OCI-LY1 (cell line): ENCODE measurements around the gene BAG5.
"Not testable (repeated sequence)": the region's sequence is repeated elsewhere in the genome, so short reads cannot be mapped to it uniquely, and the experiment has no call there.

Source experiments
- H2AFZ ChIP-seq: fragments of 200-600 bp; sonication (generic), shearing (Covaris generic); 2 replicates; pipeline ENCODE4 v1.6.0; 2014; ENCODE audit warnings: antibody characterized with exemption, mild to moderate bottlenecking, low read length
- H3F3A ChIP-seq: fragments of 200-600 bp; sonication (generic), shearing (Covaris generic); 2 replicates; pipeline ENCODE4 v1.6.0; 2014; ENCODE audit warnings: mild to moderate bottlenecking, antibody characterized with exemption, low read length, moderate library complexity; ENCODE audit not compliant: insufficient read depth
- H3K27ac ChIP-seq: fragments of 200-600 bp; sonication (generic); 2 replicates; pipeline ENCODE4 v1.5.1; 2014; ENCODE audit warnings: low read length, mixed run types, mild to moderate bottlenecking, low read depth; ENCODE audit not compliant: poor library complexity, severe bottlenecking
- H3K27me3 ChIP-seq: fragments of 200-600 bp; sonication (generic); 2 replicates; pipeline ENCODE4 v1.6.0; 2014; ENCODE audit warnings: antibody characterized with exemption, mild to moderate bottlenecking, low read length, moderate library complexity; ENCODE audit not compliant: insufficient read depth
- H3K36me3 ChIP-seq: fragments of 200-600 bp; sonication (generic); 2 replicates; pipeline ENCODE4 v1.6.1; 2014; ENCODE audit warnings: mild to moderate bottlenecking, antibody characterized with exemption, low read length, moderate library complexity, mixed read lengths; ENCODE audit not compliant: insufficient read depth
- H3K4me1 ChIP-seq: fragments of 200-600 bp; sonication (generic); 2 replicates; pipeline ENCODE4 v1.5.1; 2014; ENCODE audit warnings: mild to moderate bottlenecking, low read length, moderate library complexity; ENCODE audit not compliant: insufficient read depth, severe bottlenecking
- H3K4me2 ChIP-seq: fragments of 200-600 bp; sonication (generic), shearing (Covaris generic); 2 replicates; pipeline ENCODE4 v1.6.1; 2014; ENCODE audit warnings: low read length
- H3K4me3 ChIP-seq: fragments of 200-600 bp; sonication (generic); 2 replicates; pipeline ENCODE4 v1.5.1; 2014; ENCODE audit warnings: low read length, low read depth, mild to moderate bottlenecking, mixed read lengths; ENCODE audit not compliant: poor library complexity, severe bottlenecking
- H3K79me2 ChIP-seq: fragments of 200-600 bp; shearing (Covaris generic); 2 replicates; pipeline ENCODE4 v1.6.1; 2016; ENCODE audit warnings: mixed run types, low read length, mixed read lengths; ENCODE audit not compliant: insufficient read depth
- H3K9ac ChIP-seq: fragments of 200-600 bp; sonication (generic), shearing (Covaris generic); 2 replicates; pipeline ENCODE4 v1.6.1; 2014; ENCODE audit warnings: mild to moderate bottlenecking, low read length, mixed read lengths
- H3K9me2 ChIP-seq: fragments of 200-600 bp; sonication (generic), shearing (Covaris generic); 2 replicates; pipeline ENCODE4 v1.6.1; 2014; ENCODE audit warnings: low read depth, mild to moderate bottlenecking, low read length, mixed read lengths
- H3K9me3 ChIP-seq: fragments of 200-600 bp; shearing (Covaris generic); 2 replicates; pipeline ENCODE4 v1.6.1; 2014; ENCODE audit warnings: low read length, mixed read lengths
- H4K20me1 ChIP-seq: fragments of 200-600 bp; sonication (generic), shearing (Covaris generic); 2 replicates; pipeline ENCODE4 v1.6.0; 2016; ENCODE audit warnings: mild to moderate bottlenecking, low read length; ENCODE audit not compliant: insufficient read depth
- EZH2 ChIP-seq: fragments of 200-600 bp; sonication (generic), shearing (Covaris generic); IDR thresholded peaks from 2 replicates; pipeline ENCODE4 v1.8.0; 2017; ENCODE audit warnings: borderline replicate concordance, mixed run types, mild to moderate bottlenecking, antibody characterized with exemption, low read length, moderate library complexity, mixed read lengths
- TF ChIP-seq, protein P1 (sequence below): fragments of 200-600 bp; sonication (generic), shearing (Covaris generic); IDR thresholded peaks from 2 replicates; pipeline ENCODE4 v1.5.1; 2017; ENCODE audit warnings: mild to moderate bottlenecking, antibody characterized with exemption, low read length, moderate library complexity, mixed read lengths

The BAG5 gene

DNA sequence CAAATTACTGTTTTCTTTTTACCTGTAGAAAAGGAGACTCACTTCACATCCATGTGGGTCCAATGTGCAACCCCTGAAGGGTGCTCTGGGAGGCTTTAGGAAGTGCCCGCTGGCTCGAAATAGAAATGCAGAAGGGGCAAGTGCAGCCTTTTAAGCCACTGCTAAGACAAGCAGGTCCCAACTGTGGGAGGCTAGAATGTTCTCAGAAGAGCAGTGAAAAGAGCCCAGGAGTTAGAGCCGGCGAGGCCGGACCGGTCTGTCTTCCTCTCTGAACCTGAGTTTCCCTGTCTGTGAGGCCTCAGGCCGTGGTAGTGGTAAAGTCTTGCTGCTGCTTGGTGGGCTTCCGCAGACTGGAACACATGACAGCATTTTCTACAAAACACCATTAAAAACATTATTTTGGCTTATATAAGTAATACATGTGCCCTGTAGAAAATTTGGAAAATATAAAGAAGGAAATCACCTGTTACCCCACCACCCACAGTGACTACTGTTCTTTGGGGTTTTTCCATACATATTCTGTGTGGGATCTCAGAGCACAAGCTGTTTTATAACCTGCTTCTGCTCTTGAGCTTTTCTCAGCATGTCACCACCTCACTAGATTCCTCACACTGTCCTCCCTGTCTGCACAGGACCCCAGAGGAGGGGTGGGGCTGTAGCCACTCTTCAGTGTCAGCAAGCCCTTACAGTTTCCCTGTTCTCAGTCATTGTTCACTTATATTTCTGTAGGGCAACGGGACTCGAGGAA is 45.9 kb downstream of the BAG5 start:
- Histone ChIP-seq H3K27ac (no peak overlapping the region), H3K79me2 (no peaks in the 10 kb centered on the region), H3K4me2 (no peak overlapping the region), H3K4me3 (no peak overlapping the region), H4K20me1 (no peaks in the 10 kb centered on the region), H3K9me3 (no peaks in the 10 kb centered on the region), H2AFZ (no peak overlapping the region), H3K27me3 (no peaks in the 10 kb centered on the region), H3K36me3 (no peaks in the 10 kb centered on the region), H3F3A (no peaks in the 10 kb centered on the region), H3K9me2 (no peaks in the 10 kb centered on the region), H3K4me1 (peaks cover 16% of the 10 kb centered on the region), H3K9ac (no peak overlapping the region)
- TF ChIP-seq, protein P1, sequence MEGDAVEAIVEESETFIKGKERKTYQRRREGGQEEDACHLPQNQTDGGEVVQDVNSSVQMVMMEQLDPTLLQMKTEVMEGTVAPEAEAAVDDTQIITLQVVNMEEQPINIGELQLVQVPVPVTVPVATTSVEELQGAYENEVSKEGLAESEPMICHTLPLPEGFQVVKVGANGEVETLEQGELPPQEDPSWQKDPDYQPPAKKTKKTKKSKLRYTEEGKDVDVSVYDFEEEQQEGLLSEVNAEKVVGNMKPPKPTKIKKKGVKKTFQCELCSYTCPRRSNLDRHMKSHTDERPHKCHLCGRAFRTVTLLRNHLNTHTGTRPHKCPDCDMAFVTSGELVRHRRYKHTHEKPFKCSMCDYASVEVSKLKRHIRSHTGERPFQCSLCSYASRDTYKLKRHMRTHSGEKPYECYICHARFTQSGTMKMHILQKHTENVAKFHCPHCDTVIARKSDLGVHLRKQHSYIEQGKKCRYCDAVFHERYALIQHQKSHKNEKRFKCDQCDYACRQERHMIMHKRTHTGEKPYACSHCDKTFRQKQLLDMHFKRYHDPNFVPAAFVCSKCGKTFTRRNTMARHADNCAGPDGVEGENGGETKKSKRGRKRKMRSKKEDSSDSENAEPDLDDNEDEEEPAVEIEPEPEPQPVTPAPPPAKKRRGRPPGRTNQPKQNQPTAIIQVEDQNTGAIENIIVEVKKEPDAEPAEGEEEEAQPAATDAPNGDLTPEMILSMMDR: no peak
- no peak for TF ChIP-seq EZH2

DNA sequence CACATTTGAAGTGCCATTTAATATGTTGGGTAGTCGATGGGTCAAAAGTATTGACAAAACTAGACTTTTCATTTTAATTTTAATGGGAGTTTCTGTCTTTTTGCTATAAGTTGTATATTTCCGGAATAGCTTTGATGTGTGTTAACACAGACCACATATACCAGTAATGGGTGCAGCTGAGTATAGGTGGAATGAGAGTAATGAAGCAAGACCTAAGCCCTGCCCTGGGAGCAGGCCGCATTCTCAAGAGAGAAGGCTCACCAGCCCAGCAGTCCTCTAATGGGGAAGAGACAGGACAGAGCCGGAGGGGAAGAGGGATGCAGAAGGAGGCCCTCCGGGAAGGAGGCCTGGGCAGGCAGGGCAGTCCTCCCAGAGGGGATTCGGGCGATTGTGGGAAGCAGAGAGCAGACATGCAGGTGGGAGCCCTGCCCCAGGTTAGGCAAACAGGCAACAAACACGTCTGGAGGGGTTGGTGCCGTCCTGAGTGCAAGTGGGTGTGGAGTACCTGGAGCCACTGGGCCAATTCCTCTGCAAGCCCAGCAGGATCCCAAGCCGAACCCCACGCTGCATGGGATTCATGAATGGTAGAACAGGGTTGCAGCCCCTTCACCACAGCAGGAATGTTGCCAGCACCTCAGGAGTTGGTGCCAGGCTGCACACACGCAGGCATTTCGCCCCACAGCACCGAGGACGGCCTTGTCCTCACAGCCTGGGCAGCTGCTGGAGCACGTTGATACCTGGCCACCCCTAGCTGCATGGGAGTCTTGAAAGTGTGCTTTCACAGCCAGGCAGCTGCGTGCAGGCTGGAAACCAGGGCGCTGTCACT is 47.6 kb downstream of the BAG5 start:
- H3K9me2 ChIP-seq: no peaks in the 10 kb centered on the region
- H3K27me3 ChIP-seq: no peaks in the 10 kb centered on the region
- no peak overlapping the region for H3K9ac ChIP-seq
- no peaks in the 10 kb centered on the region for H4K20me1 ChIP-seq
- no peaks in the 10 kb centered on the region for H3K36me3 ChIP-seq
- H3K27ac ChIP-seq: no peak overlapping the region
- no peaks in the 10 kb centered on the region for H3K9me3 ChIP-seq
- H3K4me3 ChIP-seq: no peak overlapping the region
- H3F3A ChIP-seq: no peaks in the 10 kb centered on the region
- TF ChIP-seq, protein P1: no peak
- no peak for TF ChIP-seq EZH2
- no peaks in the 10 kb centered on the region for H3K4me1 ChIP-seq
- no peak overlapping the region for H3K4me2 ChIP-seq
- no peaks in the 10 kb centered on the region for H3K79me2 ChIP-seq
- H2AFZ ChIP-seq: no peak overlapping the region

DNA sequence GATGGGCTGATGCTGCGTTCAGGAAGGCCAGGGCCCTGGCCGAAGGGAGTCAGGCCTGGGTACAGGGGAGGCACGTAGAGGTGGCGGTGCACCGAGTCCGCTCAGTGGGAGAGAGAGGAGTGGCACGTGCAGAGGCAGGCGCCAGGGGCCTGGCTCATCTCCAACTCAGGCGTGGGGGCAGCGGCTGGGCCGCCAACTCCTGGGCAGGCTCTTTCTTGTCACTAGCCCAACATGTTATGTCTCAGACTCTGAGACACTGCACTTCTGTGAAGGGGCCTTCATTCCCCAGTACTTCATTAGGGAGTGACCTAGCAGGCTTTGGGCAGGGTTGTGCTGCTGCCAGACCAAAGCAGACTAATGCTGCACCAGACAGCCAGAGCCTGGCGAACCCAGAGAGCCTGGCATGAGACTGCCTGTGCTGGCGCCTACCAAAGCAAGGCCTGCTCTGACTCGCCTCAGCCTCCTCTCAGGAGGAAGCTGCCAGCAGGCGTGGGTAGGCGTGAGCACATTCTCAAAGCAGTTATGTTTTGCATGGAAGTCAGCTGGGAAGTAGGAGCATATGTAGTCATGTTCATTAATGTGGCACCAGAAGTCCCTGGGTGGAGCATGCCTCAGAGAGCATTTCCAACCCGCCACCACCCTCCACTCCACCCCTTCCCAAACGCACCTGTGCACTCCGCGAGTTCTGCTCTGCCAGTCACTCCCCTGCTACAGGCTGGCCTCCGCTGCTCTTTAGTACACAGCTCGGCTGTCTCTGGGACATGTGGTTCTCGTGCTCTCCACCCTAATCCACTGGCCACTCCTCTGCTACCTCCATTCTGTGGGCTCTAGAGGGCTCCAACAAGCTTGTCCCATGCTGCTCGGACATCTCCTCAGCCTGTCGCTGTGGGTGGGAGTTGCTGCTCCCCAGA is 49.5 kb downstream of the BAG5 start:
- H3K36me3 ChIP-seq: no peaks in the 10 kb centered on the region
- no peak overlapping the region for H3K4me3 ChIP-seq
- no peak overlapping the region for H2AFZ ChIP-seq
- H3K4me1 ChIP-seq: no peaks in the 10 kb centered on the region
- H3K27me3 ChIP-seq: no peaks in the 10 kb centered on the region
- H3F3A ChIP-seq: no peaks in the 10 kb centered on the region
- no peaks in the 10 kb centered on the region for H4K20me1 ChIP-seq
- H3K9me3 ChIP-seq: no peaks in the 10 kb centered on the region
- no peak overlapping the region for H3K27ac ChIP-seq
- TF ChIP-seq, protein P1: no peak
- TF ChIP-seq EZH2: no peak
- H3K9me2 ChIP-seq: no peaks in the 10 kb centered on the region
- no peak overlapping the region for H3K9ac ChIP-seq
- H3K4me2 ChIP-seq: no peak overlapping the region
- no peaks in the 10 kb centered on the region for H3K79me2 ChIP-seq

DNA sequence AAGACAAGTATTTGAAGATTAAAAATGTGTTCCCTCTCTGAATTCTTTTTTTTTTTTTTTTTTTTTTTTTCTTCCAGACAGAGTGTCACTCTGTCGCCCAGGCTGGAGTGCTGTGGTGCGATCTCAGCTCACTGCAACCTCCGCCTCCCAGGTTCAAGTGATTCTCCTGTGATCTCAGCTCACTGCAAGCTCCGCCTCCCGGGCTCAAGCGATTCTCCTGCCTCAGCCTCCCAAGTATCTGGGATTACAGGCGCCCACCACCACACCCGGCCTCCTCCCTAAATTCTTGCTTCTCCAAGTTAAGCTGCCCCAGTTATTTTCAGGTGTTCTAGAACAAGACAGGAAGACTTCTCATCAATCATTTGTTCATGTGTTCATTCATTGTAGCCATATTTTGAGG is 50.3 kb downstream of the BAG5 start:
- not testable (repeated sequence) for H3K4me3 ChIP-seq, H3K9me2 ChIP-seq, H3K4me1 ChIP-seq, H3F3A ChIP-seq, H3K79me2 ChIP-seq, H2AFZ ChIP-seq, H3K9ac ChIP-seq, H3K36me3 ChIP-seq, H4K20me1 ChIP-seq, H3K27me3 ChIP-seq, H3K4me2 ChIP-seq, H3K9me3 ChIP-seq, H3K27ac ChIP-seq
